AG04449 (cell line): ENCODE results near the gene HOXA1.

Experiments used
- CTCF ChIA-PET: fragments of 350-600 bp; formaldehyde crosslinking; extraction: SDS; loops from one replicate; lab custom pipeline; 2021; ENCODE audit warnings: antibody characterized with exemption; lab: Yijun Ruan, JAX
- POLR2A ChIA-PET: fragments of 400-600, 350-600 bp; formaldehyde crosslinking; extraction: SDS; loops from one replicate; lab custom pipeline; 2020; ENCODE audit warnings: antibody characterized with exemption, inconsistent platforms; lab: Yijun Ruan, JAX
- DNase-seq: peaks from one replicate; pipeline ENCODE4 v3.0.0-alpha.2; 2010; ENCODE audit warnings: low read depth, low spot score
- H3K4me3 ChIP-seq: 2 replicates; pipeline ENCODE4 v1.5.1; 2011; ENCODE audit warnings: low read depth, mild to moderate bottlenecking, control low read depth, low read length
- CTCF ChIP-seq: IDR thresholded peaks from one replicate; pipeline ENCODE4 v1.5.1; 2011; ENCODE audit warnings: mild to moderate bottlenecking, moderate library complexity, low read length, control low read depth, inconsistent platforms; ENCODE audit not compliant: insufficient read depth; ENCODE audit errors: missing control alignments

HOXA1 gene

GRCh38 chr7:27091105-27091504 is 4.7 kb downstream of the HOXA1 start:
- CTCF ChIA-PET: no interaction called here
- no peak overlapping the region for H3K4me3 ChIP-seq
- TF ChIP-seq CTCF: no peak
- POLR2A ChIA-PET: no interaction called here
- no peak for DNase-seq

GRCh38 chr7:27088002-27088922 is 7.5 kb downstream of the HOXA1 start:
- POLR2A ChIA-PET: no interaction called here
- DNase-seq: no peak
- no peak for TF ChIP-seq CTCF
- CTCF ChIA-PET: interaction anchor here (0.6 to 0.8 kb wide), 2 partner anchors 22 to 406 kb away, joined by 3 read pairs; no protein-coding TSS in a partner anchor
- H3K4me3 ChIP-seq: no peak overlapping the region

GRCh38 chr7:27083646-27084045 is 12.2 kb downstream of the HOXA1 start:
- ChIA-PET CTCF (interaction anchor here (1.2 to 1.3 kb wide), 2 partner anchors 9 to 401 kb away, joined by 3 read pairs; no protein-coding TSS in a partner anchor), POLR2A (no interaction called here)

GRCh38 chr7:27082171-27082570 is 13.6 kb downstream of the HOXA1 start:
- DNase-seq: no peak
- no peak for TF ChIP-seq CTCF
- H3K4me3 ChIP-seq: no peak overlapping the region
- ChIA-PET CTCF (no interaction called here), POLR2A (no interaction called here)

More at GRCh38 chr7:27083646-27084045, 12.2 kb downstream of the HOXA1 start:
- TF ChIP-seq CTCF: no peak
- DNase-seq: no peak
- H3K4me3 ChIP-seq: no peak overlapping the region

GRCh38 chr7:27080844-27081436 is 14.9 kb downstream of the HOXA1 start:
- POLR2A ChIA-PET: no interaction called here
- no peak overlapping the region for H3K4me3 ChIP-seq
- no peak for DNase-seq
- no peak for TF ChIP-seq CTCF
- CTCF ChIA-PET: no interaction called here
